Stimulated activated CD8-positive, alpha-beta memory T cell treated with anti-CD3 and anti-CD28 coated beads, Interleukin-4, amount 100 ng/mL, for 4 hours (primary cell): ENCODE data around the gene FLNB.

Experiments used
- DNase-seq, 2 donors: peaks; one replicate each; pipeline ENCODE4 v3.0.0-alpha.2; 2020; ENCODE audit warnings: low read depth in 2 of 2, low spot score in 1 of 2

FLNB gene

DNA sequence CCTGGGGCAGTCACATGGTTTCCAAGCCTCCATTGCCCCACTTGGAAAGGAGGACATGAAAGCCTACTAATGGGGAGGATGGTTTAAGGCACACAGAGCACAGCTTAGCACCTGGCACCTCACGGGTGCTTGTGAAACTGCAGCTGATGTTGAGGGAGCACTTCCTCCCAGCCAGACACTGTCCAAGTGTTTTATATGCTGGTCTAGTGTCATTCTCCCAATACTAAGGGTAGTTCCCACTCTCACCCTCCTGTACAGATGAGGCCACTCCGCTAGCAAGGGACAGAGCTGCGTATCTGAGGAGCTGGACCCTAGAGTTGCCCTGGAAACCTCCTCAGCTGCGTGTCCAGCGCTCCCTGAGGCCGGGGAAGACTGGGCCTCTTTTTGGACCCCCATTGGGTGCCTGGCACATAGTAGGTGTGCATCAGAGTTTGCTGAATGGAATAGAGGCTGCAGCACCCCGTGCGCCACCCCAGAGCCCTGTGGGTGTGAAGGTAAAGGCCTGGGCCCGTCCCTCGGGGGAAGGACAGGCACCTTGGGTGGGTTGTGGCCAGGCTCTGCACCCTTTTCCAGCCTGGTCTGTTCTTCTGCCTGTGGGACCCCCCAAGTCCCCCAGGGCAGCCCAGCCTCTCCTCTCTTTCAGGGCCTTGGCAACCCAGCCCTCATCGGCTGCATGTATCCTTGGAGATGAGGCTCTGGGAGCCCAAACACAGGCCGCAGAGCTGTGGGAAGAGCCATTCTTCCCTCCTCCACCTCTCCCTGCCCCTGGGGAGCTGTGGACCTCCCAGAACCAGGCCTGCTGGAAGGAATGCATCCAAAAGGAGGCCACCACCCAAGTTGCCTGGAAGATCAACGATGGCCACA, 171.2 kb downstream of the FLNB start:
- DNase-seq = no peak

GRCh38 chr3:58180099-58180880, 172.1 kb downstream of the FLNB start:
- DNase-seq = no peak

- no peak for DNase-seq
Measured at GRCh38 chr3:58180940-58181587, 172.8 kb downstream of the FLNB start.

GRCh38 chr3:58183221-58183620, 175.0 kb downstream of the FLNB start:
- DNase-seq = no peak

DNA sequence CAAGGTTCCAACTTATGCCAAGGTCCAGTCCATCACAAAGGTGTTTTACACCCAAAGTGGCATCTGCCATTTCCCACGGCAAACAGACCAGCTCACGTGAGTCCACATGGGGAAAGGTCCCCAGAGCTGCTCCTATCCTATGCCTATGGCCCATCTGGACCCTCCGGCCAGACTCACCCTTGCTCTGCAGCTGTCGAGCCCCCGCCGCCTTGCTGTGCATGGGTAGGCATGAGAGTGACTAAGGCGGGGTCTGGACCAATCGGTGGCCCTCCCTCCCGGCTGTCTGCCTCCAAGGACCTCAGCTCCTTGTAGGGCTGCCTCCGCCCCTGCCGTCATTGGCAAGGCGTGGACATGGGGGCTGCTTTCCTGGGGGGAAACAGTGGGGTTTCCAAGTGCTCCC, 175.7 kb downstream of the FLNB start:
- no peak for DNase-seq

GRCh38 chr3:58184309-58184981, 176.2 kb downstream of the FLNB start:
- no peak for DNase-seq

DNA sequence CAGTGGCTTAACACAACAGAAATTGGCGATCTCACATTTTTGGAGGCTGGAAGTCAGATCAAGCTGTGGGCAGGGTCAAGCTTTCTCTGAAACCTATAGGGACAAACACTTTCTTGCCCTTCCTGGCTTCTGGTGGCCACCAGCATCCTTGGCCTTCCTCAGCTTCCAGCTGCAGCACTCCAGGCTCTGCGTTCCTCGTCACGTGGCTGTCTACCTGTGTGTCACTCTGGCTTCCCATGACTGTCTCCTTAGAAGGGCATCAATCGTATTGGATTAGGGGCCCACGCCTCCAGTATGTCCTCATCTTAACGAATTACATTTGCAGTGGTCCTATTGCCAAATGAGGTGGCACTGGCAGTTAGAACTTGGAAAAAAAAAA, 176.7 kb downstream of the FLNB start:
- no peak for DNase-seq

DNA sequence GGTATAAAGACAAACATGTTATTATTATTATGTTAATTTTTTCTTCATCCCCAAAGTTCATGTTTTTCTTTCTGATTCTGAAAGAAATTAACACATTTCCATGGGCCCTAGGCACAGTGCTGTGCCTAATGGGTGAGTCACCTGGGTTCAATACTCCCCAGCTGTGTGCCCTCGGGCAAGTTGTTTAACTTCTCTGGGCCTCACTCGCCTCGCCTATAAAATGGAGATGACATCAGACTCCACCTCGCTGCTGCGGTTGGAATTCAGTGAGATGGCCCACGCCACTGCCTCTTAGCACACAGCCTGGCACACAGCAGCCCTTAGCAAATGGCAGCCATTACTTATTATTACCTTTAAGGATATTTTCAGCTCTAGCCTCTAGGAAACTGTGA, 179.9 kb downstream of the FLNB start:
- DNase-seq = no peak

DNA sequence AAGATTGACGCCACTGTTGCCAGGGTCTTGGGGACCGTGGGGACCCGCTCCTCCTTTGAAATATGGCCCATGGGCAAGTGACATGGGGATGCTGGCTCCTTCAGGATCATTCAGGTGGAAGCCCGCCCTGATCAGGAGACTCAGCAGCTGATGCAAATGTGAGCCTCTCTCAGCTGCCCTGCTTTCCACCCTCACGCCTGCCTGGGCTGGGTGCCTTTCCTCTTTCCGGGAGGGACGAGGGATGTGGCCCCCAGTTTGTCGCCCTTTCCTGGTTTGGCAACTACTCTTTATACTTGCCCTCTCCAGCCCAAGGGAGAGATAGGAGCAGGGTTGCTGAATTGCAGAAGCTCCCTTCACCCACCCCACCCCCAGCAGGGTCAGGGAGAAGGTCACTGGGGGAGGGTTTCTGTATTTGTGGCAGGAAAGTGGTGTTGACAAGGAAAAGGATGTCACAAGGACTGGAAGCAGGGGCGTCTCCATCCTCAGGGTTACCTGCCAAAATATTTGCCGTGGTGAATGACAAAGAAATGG, 180.8 kb downstream of the FLNB start:
- no peak for DNase-seq

DNA sequence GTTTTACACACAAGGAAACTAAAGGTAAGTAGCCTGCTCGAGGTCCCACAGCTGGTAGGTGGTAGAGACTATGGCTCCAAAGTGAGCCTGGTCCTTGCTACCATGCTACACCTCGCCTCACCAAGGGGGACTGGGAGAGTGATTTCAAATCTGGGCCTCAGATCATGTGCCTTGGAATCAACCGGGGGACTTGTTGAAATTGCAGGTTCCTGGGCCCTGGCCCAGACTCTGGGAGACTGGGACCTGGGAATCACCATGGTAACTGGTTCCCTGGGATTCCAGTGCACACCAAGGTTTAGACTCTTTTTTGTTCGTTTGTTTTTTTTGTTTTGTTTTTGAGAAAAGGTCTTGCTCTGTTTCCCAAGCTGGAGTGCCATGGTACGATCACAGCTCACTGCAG, 181.5 kb downstream of the FLNB start:
- DNase-seq = no peak

DNA sequence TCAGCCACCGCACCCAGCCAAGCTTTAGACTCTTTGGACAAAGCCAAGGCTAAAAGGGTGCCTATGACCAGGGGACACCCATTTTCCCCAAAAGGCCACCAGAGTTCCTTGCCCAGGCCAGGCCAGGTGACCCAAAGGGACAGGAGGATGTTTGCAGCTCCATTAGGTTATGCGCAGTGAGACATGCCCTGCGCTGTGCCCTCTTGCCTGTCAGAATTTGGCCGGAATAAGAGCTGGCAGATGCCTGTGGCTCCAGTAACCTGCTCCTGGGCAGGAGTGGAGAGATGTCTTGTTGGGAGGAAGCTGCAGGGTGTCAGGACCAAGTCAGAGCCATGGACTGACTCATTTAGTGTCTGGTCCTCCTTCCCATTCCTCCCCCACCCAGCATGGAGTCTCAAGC, 182.1 kb downstream of the FLNB start:
- DNase-seq = no peak

- no peak for DNase-seq
Measured at GRCh38 chr3:58190882-58191281, 182.7 kb downstream of the FLNB start.

DNA sequence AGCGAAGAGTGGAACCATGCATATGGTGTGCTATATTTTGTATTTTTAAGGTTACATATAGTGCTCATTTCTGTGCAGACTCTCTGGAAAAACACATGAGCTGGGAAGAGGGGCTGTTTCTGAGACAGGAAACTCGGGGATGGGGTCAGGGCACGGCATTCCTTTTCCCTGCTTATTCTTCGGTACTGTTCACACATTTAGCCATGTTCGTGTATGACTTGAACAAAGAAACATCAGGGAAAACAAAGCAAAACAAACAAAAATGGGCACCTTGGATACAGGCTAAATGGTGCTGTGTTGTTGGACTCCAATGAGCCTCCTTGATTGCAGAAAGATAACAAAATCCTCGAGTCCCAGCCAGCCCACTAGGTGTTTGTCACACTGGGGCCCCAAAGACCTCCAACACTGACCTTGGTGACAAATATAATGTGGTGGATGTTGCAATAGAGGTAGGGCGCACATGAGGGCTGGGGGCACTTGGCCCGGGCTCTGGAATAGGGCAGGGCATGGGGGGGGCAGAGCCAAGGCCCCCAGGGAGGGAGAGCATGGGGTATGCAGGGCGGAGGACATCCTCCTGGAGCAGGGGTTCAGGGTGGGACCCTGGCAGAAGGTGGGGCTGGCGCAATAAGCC, 183.3 kb downstream of the FLNB start:
- no peak for DNase-seq

DNA sequence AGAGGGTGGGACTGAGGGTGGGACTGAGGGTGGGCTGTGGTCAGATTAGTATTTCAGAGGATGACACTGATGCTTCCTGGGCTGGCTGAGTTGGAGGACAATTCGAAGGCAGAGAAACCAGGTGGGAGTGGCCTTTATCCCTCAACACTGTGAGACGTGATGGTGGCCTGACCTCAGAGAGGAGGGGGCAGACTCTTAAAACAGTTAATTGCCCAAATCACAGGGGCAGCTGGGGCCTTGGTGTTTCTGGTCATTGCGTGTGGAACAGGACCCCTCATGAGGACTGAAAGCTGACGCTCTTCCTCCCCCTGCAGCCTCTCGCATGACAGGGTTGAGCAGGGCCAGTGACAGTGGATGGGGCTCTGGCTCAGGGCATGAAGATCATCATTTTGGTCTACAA, 183.8 kb downstream of the FLNB start:
- no peak for DNase-seq

- no peak for DNase-seq
Measured at GRCh38 chr3:58193682-58194407, 185.6 kb downstream of the FLNB start.

DNA sequence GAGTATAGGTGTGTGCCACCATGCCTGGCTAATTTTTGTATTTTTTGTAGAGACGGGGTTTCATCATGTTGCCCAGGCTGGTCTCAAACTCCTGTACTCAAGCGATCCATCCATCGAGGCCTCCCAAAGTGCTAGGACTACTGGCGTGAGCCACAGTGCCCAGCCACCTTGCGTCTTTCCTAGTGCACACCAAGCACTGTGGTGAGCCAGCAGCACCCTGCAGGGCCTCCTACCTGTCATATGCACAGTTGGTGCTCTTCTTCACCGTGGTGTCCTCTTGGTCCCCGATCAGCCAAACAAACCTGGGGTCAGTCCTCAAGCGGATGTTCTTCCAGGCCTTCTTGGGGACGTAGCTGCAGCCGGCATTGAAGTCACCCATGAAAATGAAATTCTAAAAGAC, 189.4 kb downstream of the FLNB start:
- no peak for DNase-seq

- no peak for DNase-seq
Measured at GRCh38 chr3:58198362-58198761, 190.1 kb downstream of the FLNB start.

DNA sequence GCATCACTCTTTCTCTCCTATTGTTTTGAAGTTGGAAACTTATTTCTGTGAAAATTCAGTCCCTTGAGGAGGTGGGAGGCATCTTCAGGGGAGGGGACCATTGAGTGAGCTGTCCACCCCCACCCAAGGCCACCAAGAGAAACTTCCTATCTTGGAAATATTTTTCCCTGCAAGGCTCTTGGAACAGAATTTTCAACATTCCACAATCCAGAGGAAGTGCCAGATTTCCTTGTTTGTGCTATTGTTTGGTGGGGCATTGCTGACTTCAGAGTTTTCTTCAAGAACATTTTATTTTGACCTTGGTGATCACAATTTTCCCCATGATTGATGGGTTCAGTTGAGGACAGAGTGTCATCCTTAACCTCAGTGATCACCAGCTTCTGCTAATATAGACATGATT, 190.6 kb downstream of the FLNB start:
- no peak for DNase-seq

DNA sequence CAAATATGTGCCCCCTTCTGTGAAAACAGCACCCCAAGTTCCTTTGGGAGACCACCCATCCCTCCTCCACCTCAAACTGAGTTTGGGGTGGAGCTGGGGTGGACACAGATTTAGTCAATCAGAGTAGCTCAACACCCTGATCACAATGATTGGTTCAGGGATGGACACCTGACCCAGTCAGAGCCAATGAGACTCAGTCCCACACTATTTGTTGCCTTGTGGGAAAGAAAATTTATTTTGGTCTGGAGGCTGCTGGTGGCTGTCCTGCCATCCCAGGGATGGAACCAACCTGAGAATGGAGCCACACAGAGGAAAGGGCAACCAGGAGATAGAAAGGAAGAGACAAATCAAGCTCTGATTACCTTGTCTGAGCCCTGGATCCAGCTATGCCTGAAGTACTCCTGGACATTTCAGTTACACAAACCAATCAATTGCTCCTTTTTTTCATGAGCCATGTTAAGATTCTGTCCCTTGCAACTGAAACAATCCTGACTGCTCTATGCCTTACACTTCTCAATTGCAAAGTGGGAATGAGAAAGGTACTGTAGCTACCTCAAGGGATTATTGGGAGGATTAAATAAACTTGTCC, 192.0 kb downstream of the FLNB start:
- no peak for DNase-seq
